Natural killer cell (primary cell): ENCODE data around the gene CTSZ. TPM values are rescaled to one million over a fixed set of nuclear protein-coding genes. Genes with fewer than 3 reads are reported as not detected.

Experiments
- ATAC-seq, 3 donors: fragments of 150-1000 bp in 2 of 3; fragments of 200-7000 bp in 1 of 3; cut with Tn5 transposase; 1 replicate in 1 of 3; 2 replicates in 2 of 3; pipeline ENCODE4 v1.10.0; 2021; ENCODE audit warnings: mild to moderate bottlenecking in 2 of 3, moderate library complexity in 2 of 3
- DNase-seq, 2 donors: peaks; one replicate each; pipeline versions ENCODE4 v3.0.0 to v3.0.0-alpha.2; 2013 to 2021; ENCODE audit warnings: mixed read lengths in 1 of 2
- H3K27ac ChIP-seq: one replicate; pipeline ENCODE4 v1.5.1; 2013; ENCODE audit warnings: mild to moderate bottlenecking, low read length
- H3K27me3 ChIP-seq: one replicate; pipeline ENCODE4 v1.6.1; 2013; ENCODE audit warnings: low read length; ENCODE audit not compliant: control insufficient read depth, insufficient read depth
- H3K36me3 ChIP-seq: one replicate; pipeline ENCODE4 v1.6.1; 2013; ENCODE audit warnings: low read length; ENCODE audit not compliant: control insufficient read depth, insufficient read depth
- H3K4me1 ChIP-seq: one replicate; pipeline ENCODE4 v1.6.1; 2013; ENCODE audit warnings: low read length; ENCODE audit not compliant: control insufficient read depth, insufficient read depth
- H3K4me3 ChIP-seq: one replicate; pipeline ENCODE4 v1.5.1; 2013; ENCODE audit warnings: low read length
- H3K9me3 ChIP-seq: one replicate; pipeline ENCODE4 v1.6.1; 2013; ENCODE audit warnings: low read length; ENCODE audit not compliant: control insufficient read depth, insufficient read depth
- H3K27ac Mint-ChIP-seq, 2 donors: one replicate each; pipeline ENCODE4 v1.8.0; 2022; ENCODE audit warnings: mild to moderate bottlenecking in 2 of 2, mixed read lengths in 2 of 2, moderate library complexity in 1 of 2
- H3K27me3 Mint-ChIP-seq, 2 donors: one replicate each; pipeline ENCODE4 v1.8.0; 2022; ENCODE audit warnings: low read depth in 2 of 2, mixed read lengths in 2 of 2
- H3K36me3 Mint-ChIP-seq: one replicate; pipeline ENCODE4 v1.8.0; 2022; ENCODE audit warnings: mixed read lengths
- H3K4me1 Mint-ChIP-seq, 2 donors: one replicate each; pipeline ENCODE4 v1.8.0; 2022; ENCODE audit warnings: mixed read lengths in 2 of 2
- H3K4me3 Mint-ChIP-seq: one replicate; pipeline ENCODE4 v1.8.0; 2022; ENCODE audit warnings: mild to moderate bottlenecking, moderate library complexity, mixed read lengths
- H3K9me3 Mint-ChIP-seq, 2 donors: one replicate each; pipeline ENCODE4 v1.8.0; 2022; ENCODE audit warnings: mixed read lengths in 2 of 2
- CTCF ChIP-seq: fragments of 200-600 bp; IDR thresholded peaks from one replicate; pipeline ENCODE4 v1.8.0; 2022; ENCODE audit warnings: antibody characterized with exemption
- WGBS: methylation state at CpG from one replicate; pipeline ENCODE4 v1.1.7; 2013; ENCODE audit warnings: missing lambda C conversion rate; ENCODE audit not compliant: insufficient coverage; 5-methylcytosine and 5-hydroxymethylcytosine counted together
- intact Hi-C: fragments of 100-400 bp; cut with micrococcal nuclease; formaldehyde crosslinking; loops from one replicate; pipeline ENCODE4 v1.14.2; 2022
- total RNA-seq, 4 donors: library from RNA; stranded (reverse); fragments of 120-200 nt in 1 of 4; gene quantifications; one replicate each; pipeline versions ENCODE4 v1.2.3 to v1.2.4, GENCODE V29; 2013 to 2022

The CTSZ gene
- total RNA-seq, 3 donors from 2014 or later (not counting 1 experiment from before 2014, with no cell fraction given), result 30.5 to 52.5 (median 42.3) TPM

DNA sequence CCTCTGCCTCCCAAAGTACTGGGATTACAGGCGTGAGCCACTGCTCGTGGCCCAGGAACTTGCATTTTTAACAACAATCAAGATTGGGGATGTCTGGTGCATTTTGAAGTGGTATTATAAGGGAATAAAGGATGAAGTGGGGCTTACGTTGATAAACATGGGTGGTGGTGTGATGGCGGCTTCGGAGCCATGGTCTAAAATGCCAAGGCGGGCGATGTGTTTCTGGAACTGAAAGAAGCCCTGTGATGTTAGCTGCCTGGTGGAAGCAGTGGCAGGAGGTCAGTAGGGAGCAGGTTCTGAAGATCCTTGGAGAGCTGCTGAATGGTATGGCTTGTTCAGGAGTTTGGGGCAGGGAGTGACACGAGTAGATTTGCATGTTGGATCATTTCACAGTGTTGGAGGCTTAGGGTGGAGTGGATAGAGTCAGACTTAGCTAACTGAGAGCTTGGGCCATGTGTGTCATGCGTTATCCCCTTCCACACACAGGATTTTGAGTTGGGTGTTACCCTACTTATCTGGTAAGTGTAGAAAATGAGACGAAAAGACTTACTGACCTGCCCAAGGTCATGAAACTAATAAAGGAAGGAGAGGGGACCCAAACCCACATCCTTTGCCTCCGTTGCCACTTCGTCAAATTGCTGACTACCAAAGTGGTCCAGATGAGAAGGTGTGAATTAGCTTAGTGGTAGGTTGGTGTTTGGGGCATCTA lies 24.5 kb downstream of the CTSZ start:
- intact Hi-C loops, result loop anchor here (1.0 to 5.0 kb wide), 3 partner anchors 49 to 675 kb away; partner anchors contain the start of gene RAB22A

GRCh38 chr20:58981628-58982364 lies 25.3 kb downstream of the CTSZ start:
- intact Hi-C loops, result loop anchor here (1.0 to 5.0 kb wide), 4 partner anchors 50 to 674 kb away; partner anchors contain the start of gene RAB22A
- no peaks in the 10 kb centered on the region for H3K9me3 ChIP-seq
- peaks cover 8% of the 10 kb centered on the region for H3K36me3 ChIP-seq
- Mint-ChIP-seq H3K27me3 (no peaks in the 10 kb centered on the region), H3K9me3 (peaks cover 0 to under 1% of the 10 kb centered on the region in 2 donors), H3K36me3 (peaks cover 3% of the 10 kb centered on the region), H3K27ac (peak overlapping the region; percentile 70 to 87), H3K4me3 (peak overlapping the region; percentile 77), H3K4me1 (peaks cover 24 to 29% of the 10 kb centered on the region in 2 donors)
- peak in 1 of 2 donors; percentile 47 for DNase-seq
- H3K4me1 ChIP-seq, result peaks cover 33% of the 10 kb centered on the region
- H3K27ac ChIP-seq, result peak overlapping the region; percentile 56
- H3K4me3 ChIP-seq, result peak overlapping the region; percentile 57
- no peak for ATAC-seq
- WGBS, result 23% methylated on average over 29 of the region's 29 CpGs
- H3K27me3 ChIP-seq, result no peaks in the 10 kb centered on the region
- TF ChIP-seq CTCF, result no peak

More for the DNA sequence above, 24.5 kb downstream of the CTSZ start:
- Histone ChIP-seq H3K27me3 (no peaks in the 10 kb centered on the region), H3K27ac (peak overlapping the region; percentile 56), H3K4me1 (peaks cover 33% of the 10 kb centered on the region), H3K4me3 (no peak overlapping the region), H3K36me3 (peaks cover 15% of the 10 kb centered on the region), H3K9me3 (no peaks in the 10 kb centered on the region)
- Mint-ChIP-seq H3K4me3 (peak overlapping the region; percentile 77), H3K36me3 (peaks cover 11% of the 10 kb centered on the region), H3K4me1 (peaks cover 27 to 29% of the 10 kb centered on the region in 2 donors), H3K27me3 (no peaks in the 10 kb centered on the region), H3K27ac (peak overlapping the region; percentile 70 to 87), H3K9me3 (no peaks in the 10 kb centered on the region)
- 66% methylated on average over 10 of the region's 12 CpGs for WGBS
- peak in 1 of 2 donors; percentile 74 for DNase-seq
- ATAC-seq, result peak; percentile 51 to 61 (median 53)
- TF ChIP-seq CTCF, result no peak

- no peak for TF ChIP-seq CTCF
- no peaks in the 10 kb centered on the region for H3K9me3 ChIP-seq
- WGBS, result 5% methylated on average over 109 of the region's 109 CpGs
- H3K4me1 ChIP-seq, result peaks cover 33% of the 10 kb centered on the region
- peak within 1 kb of the TSS; percentile 66 for H3K27ac ChIP-seq
- Mint-ChIP-seq H3K4me3 (peak within 1 kb of the TSS; percentile 77), H3K27me3 (no peaks in the 10 kb centered on the region), H3K9me3 (peaks cover 0 to 3% of the 10 kb centered on the region in 2 donors), H3K27ac (peak within 1 kb of the TSS; percentile 70 to 87), H3K4me1 (peaks cover 21 to 29% of the 10 kb centered on the region in 2 donors), H3K36me3 (no peaks in the 10 kb centered on the region)
- intact Hi-C loops, result loop anchor here (1.0 to 5.0 kb wide), 3 partner anchors 74 to 674 kb away; partner anchors contain the start of gene RAB22A
- H3K4me3 ChIP-seq, result peak within 1 kb of the TSS; percentile 89
- ATAC-seq (peak; percentile 86 to 94 (median 87)), DNase-seq (peak; percentile 87 to 95)
- no peaks in the 10 kb centered on the region for H3K27me3 ChIP-seq
- peaks cover 2% of the 10 kb centered on the region for H3K36me3 ChIP-seq
Measured at GRCh38 chr20:58980711-58981627, 26.1 kb downstream of the CTSZ start, which contains the start of gene NELFCD. Gene NELFCD (plus strand): TSS chr20:58981256. CDS start chr20:58981310, 54 bp downstream.
